Stomach smooth muscle (tissue), 2 donors: ENCODE results near the gene SNRPN.
A peak's percentile ranks its signal among the peaks of the same experiment; 100 is the strongest.
"Not testable (repeated sequence)": the region's sequence is repeated elsewhere in the genome, so short reads cannot be mapped to it uniquely, and the experiment has no call there.

Experiments
- H3K27ac ChIP-seq: one replicate; pipeline ENCODE4 v1.7.0; 2013; ENCODE audit warnings: mild to moderate bottlenecking, low read length, inconsistent platforms
- H3K27me3 ChIP-seq, 2 donors: one replicate each; pipeline ENCODE4 v1.7.0; 2013; ENCODE audit warnings: low read length in 2 of 2; ENCODE audit not compliant: insufficient read depth in 2 of 2, control insufficient read depth in 1 of 2
- H3K36me3 ChIP-seq, 2 donors: one replicate each; pipeline ENCODE4 v1.7.0; 2013; ENCODE audit warnings: low read length in 2 of 2; ENCODE audit not compliant: control insufficient read depth in 2 of 2, insufficient read depth in 2 of 2
- H3K4me1 ChIP-seq: one replicate; pipeline ENCODE4 v1.7.0; 2013; ENCODE audit warnings: low read length; ENCODE audit not compliant: control insufficient read depth, insufficient read depth
- H3K4me3 ChIP-seq, 2 donors: one replicate each; pipeline ENCODE4 v1.7.0; 2013; ENCODE audit warnings: low read length in 2 of 2
- H3K9ac ChIP-seq, 2 donors: one replicate each; pipeline ENCODE4 v1.7.0; 2013; ENCODE audit warnings: low read length in 2 of 2, mild to moderate bottlenecking in 1 of 2
- H3K9me3 ChIP-seq, 2 donors: one replicate each; pipeline ENCODE4 v1.7.0; 2013; ENCODE audit warnings: low read length in 2 of 2; ENCODE audit not compliant: control insufficient read depth in 2 of 2
- donor health status: healthy.
- donor health status: Pancreatic carcinoma.

Gene SNRPN

GRCh38 chr15:24971052-24971451 is 16.3 kb downstream of the SNRPN start:
- H3K4me1 ChIP-seq: no peaks in the 10 kb centered on the region
- no peaks in the 10 kb centered on the region for H3K27me3 ChIP-seq
- peaks cover 32 to 35% of the 10 kb centered on the region in 2 donors for H3K36me3 ChIP-seq
- peaks cover 8 to 17% of the 10 kb centered on the region in 2 donors for H3K9me3 ChIP-seq
- no peak overlapping the region for H3K27ac ChIP-seq
- H3K4me3 ChIP-seq: no peak overlapping the region
- H3K9ac ChIP-seq: no peak overlapping the region

GRCh38 chr15:24971772-24972171 is 17.0 kb downstream of the SNRPN start:
- Histone ChIP-seq H3K9ac (no peak overlapping the region), H3K9me3 (peaks cover 4 to 14% of the 10 kb centered on the region in 2 donors), H3K36me3 (peaks cover 33 to 35% of the 10 kb centered on the region in 2 donors), H3K27ac (no peak overlapping the region), H3K27me3 (no peaks in the 10 kb centered on the region), H3K4me1 (no peaks in the 10 kb centered on the region), H3K4me3 (no peak overlapping the region)

- not testable (repeated sequence) for H3K4me3 ChIP-seq, H3K27ac ChIP-seq, H3K9ac ChIP-seq, H3K27me3 ChIP-seq, H3K4me1 ChIP-seq
- H3K36me3 ChIP-seq: peaks cover 32 to 38% of the 10 kb centered on the region in 2 donors
- peaks cover 4 to 17% of the 10 kb centered on the region in 2 donors for H3K9me3 ChIP-seq
Measured at GRCh38 chr15:24972707-24973106, 17.9 kb downstream of the SNRPN start.

- H3K9me3 ChIP-seq: peaks cover 2 to 22% of the 10 kb centered on the region in 2 donors
- no peak overlapping the region for H3K27ac ChIP-seq
- H3K4me3 ChIP-seq: no peak overlapping the region
- no peak overlapping the region for H3K9ac ChIP-seq
- H3K27me3 ChIP-seq: no peaks in the 10 kb centered on the region
- peaks cover 51 to 61% of the 10 kb centered on the region in 2 donors for H3K36me3 ChIP-seq
- H3K4me1 ChIP-seq: no peaks in the 10 kb centered on the region
Measured at GRCh38 chr15:24976932-24977331, 22.1 kb downstream of the SNRPN start.

- Histone ChIP-seq H3K4me1 (no peaks in the 10 kb centered on the region), H3K4me3 (no peak overlapping the region), H3K27ac (no peak overlapping the region), H3K36me3 (peaks cover 58 to 68% of the 10 kb centered on the region in 2 donors), H3K9ac (no peak overlapping the region), H3K9me3 (peaks cover 4 to 22% of the 10 kb centered on the region in 2 donors), H3K27me3 (no peaks in the 10 kb centered on the region)
Measured at GRCh38 chr15:24977686-24978085, 22.9 kb downstream of the SNRPN start.

GRCh38 chr15:24985224-24985623 is 30.4 kb downstream of the SNRPN start:
- Histone ChIP-seq H3K9ac (no peak overlapping the region), H3K4me1 (no peaks in the 10 kb centered on the region), H3K4me3 (no peak overlapping the region), H3K9me3 (peaks cover 6 to 7% of the 10 kb centered on the region in 2 donors), H3K27me3 (no peaks in the 10 kb centered on the region), H3K36me3 (peaks cover 20 to 42% of the 10 kb centered on the region in 2 donors), H3K27ac (no peak overlapping the region)

- Histone ChIP-seq H3K9me3 (peaks cover 9 to 10% of the 10 kb centered on the region in 2 donors), H3K4me3 (no peak overlapping the region), H3K27ac (no peak overlapping the region)
Measured at GRCh38 chr15:24986653-24987052, 31.9 kb downstream of the SNRPN start.

GRCh38 chr15:25019434-25019833 is 64.6 kb downstream of the SNRPN start:
- Histone ChIP-seq H3K9ac (no peak overlapping the region), H3K36me3 (peaks cover 9 to 19% of the 10 kb centered on the region in 2 donors), H3K9me3 (peaks cover 9 to 36% of the 10 kb centered on the region in 2 donors), H3K4me3 (no peak overlapping the region), H3K27me3 (no peaks in the 10 kb centered on the region), H3K4me1 (no peaks in the 10 kb centered on the region), H3K27ac (no peak overlapping the region)

More at GRCh38 chr15:24986653-24987052, 31.9 kb downstream of the SNRPN start:
- Histone ChIP-seq H3K36me3 (peaks cover 19 to 41% of the 10 kb centered on the region in 2 donors), H3K4me1 (no peaks in the 10 kb centered on the region), H3K27me3 (no peaks in the 10 kb centered on the region), H3K9ac (no peak overlapping the region)

- H3K27ac ChIP-seq: no peak overlapping the region
- H3K27me3 ChIP-seq: no peaks in the 10 kb centered on the region
- no peak overlapping the region for H3K9ac ChIP-seq
- peaks cover 20 to 23% of the 10 kb centered on the region in 2 donors for H3K9me3 ChIP-seq
- peaks cover 16 to 33% of the 10 kb centered on the region in 2 donors for H3K36me3 ChIP-seq
- no peaks in the 10 kb centered on the region for H3K4me1 ChIP-seq
- H3K4me3 ChIP-seq: peak overlapping the region in 1 of 2 donors; percentile 16
Measured at GRCh38 chr15:25022233-25022632, 67.4 kb downstream of the SNRPN start.
